Liver (tissue), 3 donors: ENCODE data around the gene ZNF100.

Experiments
- EGR1 ChIP-seq, 2 donors: IDR thresholded peaks; 2 replicates each; pipeline ENCODE4 v1.6.1; 2016 to 2018; ENCODE audit warnings: antibody characterized with exemption in 2 of 2, low read depth in 2 of 2
- FOXA1 ChIP-seq: IDR thresholded peaks from 2 replicates; pipeline ENCODE4 v1.6.1; 2016; ENCODE audit warnings: antibody characterized with exemption
- FOXA2 ChIP-seq: IDR thresholded peaks from 2 replicates; pipeline ENCODE4 v1.6.1; 2016; ENCODE audit warnings: antibody characterized with exemption
- HNF4G ChIP-seq: IDR thresholded peaks from 2 replicates; pipeline ENCODE4 v1.6.1; 2016; ENCODE audit warnings: antibody characterized with exemption
- RAD21 ChIP-seq, 2 donors: IDR thresholded peaks; 2 replicates each; pipeline ENCODE4 v1.6.1; 2016; ENCODE audit warnings: antibody characterized with exemption in 2 of 2, mild to moderate bottlenecking in 2 of 2
- RXRA ChIP-seq, 2 donors: IDR thresholded peaks; 2 replicates each; pipeline ENCODE4 v1.6.1; 2017 to 2018; ENCODE audit warnings: antibody characterized with exemption in 2 of 2, mild to moderate bottlenecking in 1 of 2
- SP1 ChIP-seq: IDR thresholded peaks from 2 replicates; pipeline ENCODE4 v1.6.1; 2018; ENCODE audit warnings: antibody characterized with exemption, mild to moderate bottlenecking
- TAF1 ChIP-seq: conservative IDR thresholded peaks from 2 replicates; pipeline ENCODE4 v1.6.1; 2016; ENCODE audit warnings: antibody characterized with exemption, mild to moderate bottlenecking
- YY1 ChIP-seq: IDR thresholded peaks from 2 replicates; pipeline ENCODE4 v1.6.1; 2016; ENCODE audit warnings: antibody characterized with exemption, mild to moderate bottlenecking
- TF ChIP-seq, protein P1 (sequence below): fragments of 150-350 bp; IDR thresholded peaks from 2 replicates; pipeline ENCODE4 v1.5.1; 2017; ENCODE audit warnings: improper control_type of control experiment, low read depth, low read length; ENCODE audit not compliant: missing input control
- TF ChIP-seq, protein P2 (sequence below): IDR thresholded peaks from 2 replicates; pipeline ENCODE4 v1.6.1; 2016; ENCODE audit warnings: antibody characterized with exemption, mild to moderate bottlenecking
- TF ChIP-seq, protein P3 (sequence below): IDR thresholded peaks from 2 replicates; pipeline ENCODE4 v1.6.1; 2016; ENCODE audit warnings: antibody characterized with exemption
- TF ChIP-seq, protein P4 (sequence below): IDR thresholded peaks from 2 replicates; pipeline ENCODE4 v1.6.1; 2016; ENCODE audit warnings: antibody characterized with exemption
- donor health status: healthy.
- donor health status: healthy.

DNA sequence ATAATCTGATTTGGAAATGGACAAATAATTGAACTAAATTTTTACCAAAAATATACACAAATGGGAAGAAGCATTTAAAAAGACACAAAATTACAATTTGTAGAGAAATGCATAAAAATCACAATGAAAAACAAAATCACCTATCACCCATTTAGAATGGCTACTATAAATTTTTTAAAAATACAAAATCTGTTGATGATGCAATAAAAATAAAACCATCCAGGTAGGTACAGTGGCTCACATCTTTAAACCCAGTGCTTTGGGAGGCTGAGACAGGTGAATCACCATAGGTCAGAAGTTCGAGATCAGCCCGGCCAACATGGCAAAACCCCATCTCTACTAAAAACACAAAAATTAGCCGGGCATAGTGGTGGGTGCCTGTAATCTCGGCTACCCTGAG lies 45.1 kb upstream of the ZNF100 start:
- TF ChIP-seq, protein P1, sequence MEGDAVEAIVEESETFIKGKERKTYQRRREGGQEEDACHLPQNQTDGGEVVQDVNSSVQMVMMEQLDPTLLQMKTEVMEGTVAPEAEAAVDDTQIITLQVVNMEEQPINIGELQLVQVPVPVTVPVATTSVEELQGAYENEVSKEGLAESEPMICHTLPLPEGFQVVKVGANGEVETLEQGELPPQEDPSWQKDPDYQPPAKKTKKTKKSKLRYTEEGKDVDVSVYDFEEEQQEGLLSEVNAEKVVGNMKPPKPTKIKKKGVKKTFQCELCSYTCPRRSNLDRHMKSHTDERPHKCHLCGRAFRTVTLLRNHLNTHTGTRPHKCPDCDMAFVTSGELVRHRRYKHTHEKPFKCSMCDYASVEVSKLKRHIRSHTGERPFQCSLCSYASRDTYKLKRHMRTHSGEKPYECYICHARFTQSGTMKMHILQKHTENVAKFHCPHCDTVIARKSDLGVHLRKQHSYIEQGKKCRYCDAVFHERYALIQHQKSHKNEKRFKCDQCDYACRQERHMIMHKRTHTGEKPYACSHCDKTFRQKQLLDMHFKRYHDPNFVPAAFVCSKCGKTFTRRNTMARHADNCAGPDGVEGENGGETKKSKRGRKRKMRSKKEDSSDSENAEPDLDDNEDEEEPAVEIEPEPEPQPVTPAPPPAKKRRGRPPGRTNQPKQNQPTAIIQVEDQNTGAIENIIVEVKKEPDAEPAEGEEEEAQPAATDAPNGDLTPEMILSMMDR: no peak
- TF ChIP-seq HNF4G: no peak
- no peak for TF ChIP-seq TAF1
- TF ChIP-seq, protein P2, sequence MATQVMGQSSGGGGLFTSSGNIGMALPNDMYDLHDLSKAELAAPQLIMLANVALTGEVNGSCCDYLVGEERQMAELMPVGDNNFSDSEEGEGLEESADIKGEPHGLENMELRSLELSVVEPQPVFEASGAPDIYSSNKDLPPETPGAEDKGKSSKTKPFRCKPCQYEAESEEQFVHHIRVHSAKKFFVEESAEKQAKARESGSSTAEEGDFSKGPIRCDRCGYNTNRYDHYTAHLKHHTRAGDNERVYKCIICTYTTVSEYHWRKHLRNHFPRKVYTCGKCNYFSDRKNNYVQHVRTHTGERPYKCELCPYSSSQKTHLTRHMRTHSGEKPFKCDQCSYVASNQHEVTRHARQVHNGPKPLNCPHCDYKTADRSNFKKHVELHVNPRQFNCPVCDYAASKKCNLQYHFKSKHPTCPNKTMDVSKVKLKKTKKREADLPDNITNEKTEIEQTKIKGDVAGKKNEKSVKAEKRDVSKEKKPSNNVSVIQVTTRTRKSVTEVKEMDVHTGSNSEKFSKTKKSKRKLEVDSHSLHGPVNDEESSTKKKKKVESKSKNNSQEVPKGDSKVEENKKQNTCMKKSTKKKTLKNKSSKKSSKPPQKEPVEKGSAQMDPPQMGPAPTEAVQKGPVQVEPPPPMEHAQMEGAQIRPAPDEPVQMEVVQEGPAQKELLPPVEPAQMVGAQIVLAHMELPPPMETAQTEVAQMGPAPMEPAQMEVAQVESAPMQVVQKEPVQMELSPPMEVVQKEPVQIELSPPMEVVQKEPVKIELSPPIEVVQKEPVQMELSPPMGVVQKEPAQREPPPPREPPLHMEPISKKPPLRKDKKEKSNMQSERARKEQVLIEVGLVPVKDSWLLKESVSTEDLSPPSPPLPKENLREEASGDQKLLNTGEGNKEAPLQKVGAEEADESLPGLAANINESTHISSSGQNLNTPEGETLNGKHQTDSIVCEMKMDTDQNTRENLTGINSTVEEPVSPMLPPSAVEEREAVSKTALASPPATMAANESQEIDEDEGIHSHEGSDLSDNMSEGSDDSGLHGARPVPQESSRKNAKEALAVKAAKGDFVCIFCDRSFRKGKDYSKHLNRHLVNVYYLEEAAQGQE: no peak
- no peak for TF ChIP-seq RAD21 (IDR thresholded peaks at IDR 0.05)
- TF ChIP-seq EGR1 (IDR thresholded peaks at IDR 0.05; ENCODE audit: low read depth in 2 of 2): no peak
- TF ChIP-seq YY1: no peak
- TF ChIP-seq, protein P3, sequence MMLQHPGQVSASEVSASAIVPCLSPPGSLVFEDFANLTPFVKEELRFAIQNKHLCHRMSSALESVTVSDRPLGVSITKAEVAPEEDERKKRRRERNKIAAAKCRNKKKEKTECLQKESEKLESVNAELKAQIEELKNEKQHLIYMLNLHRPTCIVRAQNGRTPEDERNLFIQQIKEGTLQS: no peak
- TF ChIP-seq FOXA1: no peak
- no peak for TF ChIP-seq FOXA2
- TF ChIP-seq RXRA (IDR thresholded peaks at IDR 0.05): no peak
- TF ChIP-seq, protein P4, sequence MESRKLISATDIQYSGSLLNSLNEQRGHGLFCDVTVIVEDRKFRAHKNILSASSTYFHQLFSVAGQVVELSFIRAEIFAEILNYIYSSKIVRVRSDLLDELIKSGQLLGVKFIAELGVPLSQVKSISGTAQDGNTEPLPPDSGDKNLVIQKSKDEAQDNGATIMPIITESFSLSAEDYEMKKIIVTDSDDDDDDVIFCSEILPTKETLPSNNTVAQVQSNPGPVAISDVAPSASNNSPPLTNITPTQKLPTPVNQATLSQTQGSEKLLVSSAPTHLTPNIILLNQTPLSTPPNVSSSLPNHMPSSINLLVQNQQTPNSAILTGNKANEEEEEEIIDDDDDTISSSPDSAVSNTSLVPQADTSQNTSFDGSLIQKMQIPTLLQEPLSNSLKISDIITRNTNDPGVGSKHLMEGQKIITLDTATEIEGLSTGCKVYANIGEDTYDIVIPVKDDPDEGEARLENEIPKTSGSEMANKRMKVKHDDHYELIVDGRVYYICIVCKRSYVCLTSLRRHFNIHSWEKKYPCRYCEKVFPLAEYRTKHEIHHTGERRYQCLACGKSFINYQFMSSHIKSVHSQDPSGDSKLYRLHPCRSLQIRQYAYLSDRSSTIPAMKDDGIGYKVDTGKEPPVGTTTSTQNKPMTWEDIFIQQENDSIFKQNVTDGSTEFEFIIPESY: no peak
- TF ChIP-seq SP1: no peak
